Stomach (tissue), 9 donors: ENCODE results near the gene STK39. TPM values are rescaled to one million over a fixed set of nuclear protein-coding genes. Genes with fewer than 3 reads are reported as not detected.

ENCODE experiments used
- DNase-seq, 2 donors: peaks; one replicate each; pipeline versions ENCODE4 v3.0.0 to v3.0.0-alpha.2; 2013 to 2019
- H3K27ac ChIP-seq, 5 donors: fragments of 200-600 bp in 4 of 5; sonication (generic) in 4 of 5; one replicate each; pipeline ENCODE4 v1.5.1; 2013 to 2019; ENCODE audit warnings: mild to moderate bottlenecking in 1 of 5, moderate library complexity in 1 of 5
- H3K27me3 ChIP-seq, 3 donors: fragments of 200-600 bp; sonication (generic); one replicate each; pipeline ENCODE4 v1.5.1; 2017 to 2019; ENCODE audit warnings: mixed run types in 1 of 3
- H3K36me3 ChIP-seq, 4 donors: fragments of 200-600 bp; sonication (generic); 1 replicate in 3 of 4; 2 replicates in 1 of 4; pipeline ENCODE4 v1.5.1; 2016 to 2019
- H3K4me1 ChIP-seq, 4 donors: fragments of 200-600 bp; sonication (generic); one replicate each; pipeline ENCODE4 v1.5.1; 2016 to 2019
- H3K4me3 ChIP-seq, 4 donors: fragments of 200-600 bp; sonication (generic) in 3 of 4; one replicate each; pipeline ENCODE4 v1.5.1; 2016 to 2019; ENCODE audit warnings: mild to moderate bottlenecking in 1 of 4
- H3K9me3 ChIP-seq, 4 donors: fragments of 200-600 bp; sonication (generic); one replicate each; pipeline ENCODE4 v1.5.1; 2016 to 2019
- CTCF ChIP-seq, 7 experiments: fragments of 450-650 bp in 4 of 7; fragments of 200-600 bp in 3 of 7; sonication (generic) in 3 of 7; IDR thresholded peaks; one replicate each; pipeline ENCODE4 v1.5.1; 2016 to 2019; ENCODE audit warnings: antibody characterized with exemption in 7 of 7, control low read depth in 2 of 7, mild to moderate bottlenecking in 1 of 7
- EP300 ChIP-seq: sonication (generic); formaldehyde crosslinking; IDR thresholded peaks from one replicate; pipeline ENCODE4 v1.6.1; 2017; ENCODE audit warnings: antibody characterized with exemption
- POLR2A ChIP-seq, 4 donors: fragments of 450-650 bp; IDR thresholded peaks; one replicate each; pipeline ENCODE4 v1.6.1; 2016; ENCODE audit warnings: antibody characterized with exemption in 4 of 4, control low read depth in 2 of 4, mild to moderate bottlenecking in 1 of 4, moderate library complexity in 1 of 4
- POLR2AphosphoS5 ChIP-seq, 3 donors: sonication (generic); formaldehyde crosslinking; IDR thresholded peaks; one replicate each; pipeline ENCODE4 v1.6.1; 2016; ENCODE audit warnings: antibody characterized with exemption in 3 of 3
- WGBS, 5 donors: extraction: QIAGEN DNeasy Blood & Tissue Kit in 3 of 5; methylation state at CpG; one replicate each; pipeline versions ENCODE4 v1.1.5 to v1.1.7; 2013 to 2018; 5-methylcytosine and 5-hydroxymethylcytosine counted together
- intact Hi-C: fragments of 100-400 bp; cut with DNase I; formaldehyde crosslinking; loops from one replicate; pipeline ENCODE4 v1.15.1; 2023; ENCODE audit warnings: low total_unique reads
- polyA plus RNA-seq, 3 donors: library from polyadenylated mRNA; stranded (reverse); fragments of 200-250 nt; gene quantifications; one replicate each; pipeline ENCODE4 v1.2.3, GENCODE V29; 2013
- total RNA-seq, 5 donors: library from RNA; depleted of rRNA; stranded (reverse); fragments of >200 nt; gene quantifications; one replicate each; pipeline versions ENCODE4 v1.1.0 to v1.2.3, GENCODE V29; 2014 to 2016
- donor health status: healthy with polysubstance abuse.
- donor health status: Bipolar disorder and iron deficiency.
- donor health status: healthy.

Gene STK39
- total and polyA plus RNA-seq, 8 donors: 18.3 to 60.7 (median 33.3) TPM

- no peaks in the 10 kb centered on the region for H3K9me3 ChIP-seq
- no peak overlapping the region for H3K4me3 ChIP-seq
- WGBS, 5 donors: 28 to 60% (median 47%) methylated on average over 11 of the region's 11 CpGs
- intact Hi-C loops: no loop called here
- H3K4me1 ChIP-seq: peaks cover 0 to 74% (median 22%) of the 10 kb centered on the region in 4 donors
- peak in 1 of 2 donors; percentile 78 for DNase-seq
- TF ChIP-seq POLR2A (IDR thresholded peaks at IDR 0.05) (no peak), EP300 (no peak), POLR2AphosphoS5 (IDR thresholded peaks at IDR 0.05) (peak in 1 of 3 donors; percentile 71), CTCF (IDR thresholded peaks at IDR 0.05) (no peak)
- no peaks in the 10 kb centered on the region for H3K36me3 ChIP-seq
- H3K27me3 ChIP-seq: no peaks in the 10 kb centered on the region
- H3K27ac ChIP-seq: peak overlapping the region; percentile 26 to 78 (median 45)
These were observed 26.2 kb downstream of the STK39 start for GRCh38 chr2:168220965-168221819.

- Histone ChIP-seq H3K27me3 (no peaks in the 10 kb centered on the region), H3K9me3 (no peaks in the 10 kb centered on the region), H3K4me3 (no peak overlapping the region), H3K4me1 (peaks cover 0 to 62% (median 22%) of the 10 kb centered on the region in 4 donors), H3K27ac (no peak overlapping the region), H3K36me3 (no peaks in the 10 kb centered on the region)
- no peak for TF ChIP-seq CTCF (IDR thresholded peaks at IDR 0.05)
- TF ChIP-seq EP300: no peak
- TF ChIP-seq POLR2A (IDR thresholded peaks at IDR 0.05): no peak
- no peak for TF ChIP-seq POLR2AphosphoS5 (IDR thresholded peaks at IDR 0.05)
- intact Hi-C loops: no loop called here
- 62 to 85% (median 78%) methylated on average over 2 of the region's 2 CpGs for WGBS, 5 donors
- DNase-seq: no peak
These were observed 29.5 kb downstream of the STK39 start for GRCh38 chr2:168217920-168218319.

- H3K27ac ChIP-seq: no peak overlapping the region
- no peak for TF ChIP-seq POLR2AphosphoS5 (IDR thresholded peaks at IDR 0.05)
- TF ChIP-seq EP300: no peak
- no peak for TF ChIP-seq CTCF (IDR thresholded peaks at IDR 0.05)
- no peak for TF ChIP-seq POLR2A (IDR thresholded peaks at IDR 0.05)
- 80 to 92% (median 89%) methylated on average over 12 of the region's 12 CpGs for WGBS, 5 donors
These were observed 30.9 kb downstream of the STK39 start for GRCh38 chr2:168216351-168217005.

GRCh38 chr2:168215813-168216212, 31.6 kb downstream of the STK39 start:
- no peak for DNase-seq
- Histone ChIP-seq H3K27ac (no peak overlapping the region), H3K9me3 (no peaks in the 10 kb centered on the region), H3K36me3 (no peaks in the 10 kb centered on the region), H3K4me1 (peaks cover 0 to 65% (median 36%) of the 10 kb centered on the region in 4 donors), H3K27me3 (no peaks in the 10 kb centered on the region), H3K4me3 (no peak overlapping the region)
- 38 to 95% (median 67%) methylated on average over 1 of the region's 1 CpG for WGBS, 5 donors
- intact Hi-C loops: no loop called here
- TF ChIP-seq CTCF (IDR thresholded peaks at IDR 0.05) (no peak), POLR2AphosphoS5 (IDR thresholded peaks at IDR 0.05) (no peak)

More at GRCh38 chr2:168216351-168217005, 30.9 kb downstream of the STK39 start:
- no peaks in the 10 kb centered on the region for H3K27me3 ChIP-seq
- H3K4me3 ChIP-seq: no peak overlapping the region
- H3K9me3 ChIP-seq: no peaks in the 10 kb centered on the region
- intact Hi-C loops: no loop called here
- DNase-seq: peak in 1 of 2 donors; percentile 47
- peaks cover 0 to 62% (median 34%) of the 10 kb centered on the region in 4 donors for H3K4me1 ChIP-seq
- no peaks in the 10 kb centered on the region for H3K36me3 ChIP-seq
